ENCODE data around the gene EPS8L3. TPM values are rescaled to one million over a fixed set of nuclear protein-coding genes. Genes with fewer than 3 reads are reported as not detected.

The EPS8L3 gene
- total RNA-seq, 1 experiment from 2014 or later = 0.15 TPM

DNA sequence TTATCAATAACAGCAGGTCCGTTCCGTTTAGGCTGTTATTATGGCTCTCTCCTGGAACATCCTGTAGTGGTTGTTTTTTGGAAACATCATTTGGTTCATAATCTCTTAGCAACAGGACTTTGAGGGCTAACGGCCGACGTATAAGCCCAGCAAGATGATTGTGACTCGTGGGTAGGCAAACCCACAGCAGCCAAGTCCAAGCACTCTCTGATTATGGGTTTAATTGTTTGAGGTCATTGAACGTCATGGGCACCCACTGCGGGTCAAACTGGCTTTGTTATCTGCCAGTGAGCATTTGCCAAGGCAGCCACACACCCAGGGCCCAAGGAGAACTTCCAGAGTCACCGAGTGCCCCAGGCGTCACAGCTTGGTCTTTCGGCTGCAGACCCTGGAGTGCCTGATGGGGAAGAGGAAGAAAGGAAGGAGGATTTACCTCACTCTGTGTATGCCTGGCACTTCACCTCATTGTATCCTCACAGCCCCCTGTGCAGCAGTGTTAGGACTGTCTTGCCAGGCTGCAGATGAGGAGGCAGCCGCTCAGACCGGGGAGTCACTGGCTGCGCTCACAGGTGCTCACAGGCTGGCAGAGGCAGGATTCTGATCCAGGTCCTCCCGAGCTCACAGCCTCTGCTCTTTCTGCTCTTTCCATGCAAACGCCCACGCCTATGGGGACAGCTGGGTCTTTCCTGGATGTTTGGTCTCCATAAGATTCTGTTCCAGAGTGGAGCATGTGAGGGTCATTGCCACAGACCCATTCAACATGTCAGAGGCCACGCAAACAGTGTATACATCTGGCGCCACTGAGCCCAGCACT lies 30.8 kb upstream of the EPS8L3 start:
- DNase-seq (ENCODE audit: extremely low read depth, low read depth) = no peak

DNA sequence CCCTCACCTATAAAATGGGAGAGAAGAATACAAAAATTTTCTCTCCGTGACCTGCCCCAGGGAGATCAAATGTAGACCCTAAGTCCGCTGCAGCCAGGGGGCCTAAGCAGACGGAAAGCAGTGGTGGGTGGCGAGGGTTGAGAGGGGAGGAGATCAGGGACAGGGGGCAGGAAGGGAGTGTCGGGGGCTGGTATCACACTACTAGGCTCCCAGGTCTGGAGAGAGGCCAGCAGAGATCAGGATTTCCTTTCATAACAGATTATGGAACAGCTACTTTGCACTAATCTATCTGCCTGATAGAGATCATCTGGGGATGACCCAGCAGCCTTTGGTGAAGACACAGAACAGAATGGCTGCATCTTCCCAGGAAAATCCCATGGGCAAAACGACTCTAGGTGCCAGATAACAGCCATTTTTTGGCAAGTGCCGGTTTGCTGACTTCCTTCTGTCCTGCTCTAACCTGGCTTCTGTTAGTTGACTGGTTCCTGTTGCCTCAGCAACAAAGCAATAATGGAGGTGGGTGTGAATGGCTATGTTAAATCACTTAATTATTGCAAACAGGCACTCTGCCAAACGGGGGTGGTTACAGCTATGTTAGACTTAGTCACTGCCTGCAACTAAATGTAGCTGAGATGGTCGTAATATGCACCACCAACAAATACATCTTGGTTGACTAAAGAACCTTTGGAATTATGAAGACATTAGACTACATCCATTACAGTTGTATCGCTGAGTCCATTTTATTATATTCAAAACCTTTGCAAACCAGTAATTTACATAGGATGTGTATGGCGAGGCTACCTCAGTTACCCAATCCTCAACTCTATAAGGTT lies 30.0 kb upstream of the EPS8L3 start:
- no peak for DNase-seq (ENCODE audit: extremely low read depth, low read depth)

DNA sequence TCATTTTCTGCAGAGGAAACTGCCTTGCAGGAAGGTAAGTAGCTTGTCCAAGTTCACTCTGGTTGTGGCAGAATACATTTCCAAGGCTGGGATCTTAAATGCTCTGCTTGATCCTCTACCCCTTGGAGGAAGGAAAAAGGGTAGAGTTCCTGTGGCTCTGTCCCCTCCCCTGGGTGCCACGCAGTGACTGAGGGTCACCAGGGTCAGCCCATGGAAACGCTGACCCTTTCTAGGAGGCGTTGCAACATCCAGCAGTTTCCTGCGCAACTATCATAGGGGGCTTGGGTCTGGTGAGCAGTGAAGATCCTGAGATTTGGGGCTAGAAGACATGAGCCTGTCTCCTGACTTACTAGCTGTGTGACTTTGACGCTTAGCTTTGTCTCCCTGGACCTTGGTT lies 29.4 kb upstream of the EPS8L3 start:
- DNase-seq (ENCODE audit: extremely low read depth, low read depth) = no peak

DNA sequence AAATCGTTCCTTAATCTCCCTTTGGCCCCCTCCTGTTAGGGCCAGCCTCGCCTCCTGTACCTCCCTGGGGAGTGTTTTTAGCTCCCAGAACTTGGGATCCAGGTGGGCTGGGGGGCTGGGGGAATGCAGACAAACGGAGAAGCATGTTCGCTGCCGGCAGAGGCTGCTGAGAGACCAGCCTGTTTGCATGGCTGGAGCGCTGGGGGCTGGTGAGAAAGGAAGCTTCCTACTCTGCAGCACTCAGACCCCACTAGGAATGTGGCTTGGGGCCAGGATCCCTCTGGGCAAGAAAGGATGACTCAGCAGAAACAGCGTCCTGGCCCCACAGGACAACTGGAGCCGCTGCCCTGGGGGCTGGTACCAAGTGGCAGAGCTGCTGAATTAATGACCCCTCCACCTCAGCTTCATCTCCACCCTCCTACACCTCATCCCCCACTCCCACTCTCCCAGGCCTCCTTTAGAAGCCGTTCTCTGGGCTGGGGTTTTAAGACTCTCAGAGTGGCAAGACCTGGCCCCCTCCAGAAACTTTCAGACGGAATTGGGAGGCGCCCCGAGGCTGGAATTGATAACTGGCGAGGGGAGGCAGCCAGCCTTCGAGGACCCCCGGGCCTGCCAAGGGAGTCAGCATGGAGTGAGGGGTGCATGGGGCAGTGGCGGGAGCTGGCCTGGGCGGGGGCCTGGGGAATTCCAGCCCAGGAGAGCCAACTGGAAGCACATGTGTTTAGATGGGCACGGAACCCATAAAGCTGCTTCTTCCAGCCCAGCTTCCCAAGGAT lies 28.5 kb upstream of the EPS8L3 start:
- peak; percentile 57 for DNase-seq (ENCODE audit: extremely low read depth, low read depth)

DNA sequence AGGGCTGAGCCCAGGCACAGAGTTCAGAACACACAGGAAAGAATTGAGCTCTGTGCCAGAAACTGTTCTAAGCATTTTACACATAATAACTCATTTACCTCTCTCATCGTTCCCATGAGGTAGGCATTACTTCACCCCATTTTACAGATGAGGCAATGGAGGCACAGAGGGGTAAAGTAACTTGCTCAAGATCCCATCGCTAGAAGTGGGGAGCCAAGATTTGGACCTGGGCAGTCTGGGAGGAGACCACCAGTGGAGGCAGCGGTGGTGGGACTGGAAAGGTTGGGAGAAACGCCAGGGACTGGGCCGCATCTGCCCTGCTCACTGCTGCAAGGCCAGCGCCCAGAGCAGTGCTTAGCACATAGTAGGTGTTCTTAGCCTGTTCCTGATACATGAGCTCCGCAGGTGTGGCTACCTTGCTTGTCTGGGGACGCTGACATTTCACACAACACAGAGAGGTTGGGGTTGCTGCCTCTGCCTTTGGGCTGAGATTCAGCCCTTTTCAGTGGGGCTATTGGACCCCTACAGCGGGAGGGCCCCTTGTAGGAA lies 27.8 kb upstream of the EPS8L3 start:
- no peak for DNase-seq (ENCODE audit: extremely low read depth, low read depth)

DNA sequence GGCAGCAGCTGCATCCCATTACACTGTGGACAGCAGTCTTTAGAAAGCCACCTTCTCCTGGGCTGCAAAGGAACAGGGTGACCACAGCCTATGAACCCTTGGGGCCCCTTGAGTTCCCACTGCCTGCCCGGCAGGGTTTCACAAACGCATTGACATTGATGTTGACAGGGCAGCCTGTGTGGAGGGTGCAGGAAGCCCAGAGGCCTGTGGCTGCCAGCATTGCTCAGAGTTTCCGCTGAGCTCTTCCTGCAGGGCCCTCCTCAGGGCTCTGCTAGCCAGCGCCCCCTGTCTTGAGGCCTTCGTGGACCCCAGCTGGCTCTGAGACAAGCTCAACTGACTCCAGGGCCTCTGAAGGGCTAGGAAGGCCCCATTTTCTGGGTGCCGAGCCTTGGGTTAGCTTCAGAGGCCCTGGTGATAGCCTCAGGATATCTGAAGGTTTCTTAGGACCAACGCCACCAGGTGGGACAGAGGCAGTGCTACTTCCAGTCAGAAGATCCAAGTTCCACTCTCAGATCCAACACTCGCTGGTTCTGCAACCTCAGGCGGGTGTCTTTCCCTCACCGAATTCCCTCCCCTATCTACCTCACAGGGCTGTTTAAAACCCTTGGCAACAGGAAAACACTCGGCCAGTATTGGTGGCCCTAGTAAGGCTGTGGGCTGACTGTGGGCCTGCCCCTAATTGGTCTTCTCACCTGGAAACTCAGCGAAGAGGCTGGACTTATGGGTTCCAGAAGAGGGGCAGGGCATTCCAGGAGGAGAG lies 27.2 kb upstream of the EPS8L3 start:
- DNase-seq (ENCODE audit: extremely low read depth, low read depth) = no peak

DNA sequence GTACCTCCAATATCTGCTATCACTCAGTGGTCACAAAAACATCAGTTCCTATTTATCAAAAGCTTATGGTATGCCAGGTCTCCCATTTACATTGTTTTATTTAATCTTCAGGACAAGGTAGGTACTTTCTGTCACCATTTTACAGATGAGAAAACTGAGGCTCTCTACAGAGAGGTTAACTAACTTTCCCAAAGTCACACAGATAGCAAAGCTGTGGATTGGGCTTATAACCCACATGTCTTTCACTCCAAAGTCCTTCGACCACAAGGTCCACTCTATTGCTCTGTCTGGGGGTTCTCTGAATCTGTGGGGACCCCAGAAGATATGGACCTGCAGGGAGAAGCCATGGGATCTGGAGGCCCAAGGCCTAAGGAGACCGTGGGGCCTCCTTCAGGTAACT lies 26.6 kb upstream of the EPS8L3 start:
- no peak for DNase-seq (ENCODE audit: extremely low read depth, low read depth)

DNA sequence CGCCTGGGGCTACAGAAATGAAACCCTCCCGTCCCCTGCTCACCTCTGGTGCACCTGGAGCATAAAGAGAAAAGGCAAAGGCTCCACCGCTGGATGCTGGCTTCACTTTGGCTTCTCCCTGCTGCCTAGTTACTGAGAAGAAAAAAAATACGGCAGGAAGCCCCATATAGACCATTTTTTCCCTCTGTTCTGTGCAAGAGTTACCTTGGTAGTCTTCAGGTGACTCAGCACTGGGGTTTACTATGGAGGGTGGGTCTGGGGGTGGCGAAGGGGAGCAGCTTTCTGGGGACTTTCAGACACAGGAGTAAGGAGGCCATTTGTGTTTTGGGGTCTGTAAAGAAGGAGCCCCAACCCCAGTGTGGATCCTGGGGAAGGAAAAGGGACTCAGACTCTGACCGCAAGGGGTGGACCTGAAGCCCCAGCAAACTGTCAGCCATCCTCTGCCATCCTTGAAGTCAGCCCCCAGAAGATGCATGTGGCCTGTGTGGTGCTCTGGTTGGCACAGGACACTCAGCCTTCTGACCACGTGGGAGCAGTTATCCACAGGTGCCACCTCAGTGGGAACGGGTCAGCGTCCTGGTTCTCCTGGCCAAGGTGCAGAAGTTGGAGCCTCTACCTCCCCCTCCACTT lies 25.9 kb upstream of the EPS8L3 start:
- no peak for DNase-seq (ENCODE audit: extremely low read depth, low read depth)

DNA sequence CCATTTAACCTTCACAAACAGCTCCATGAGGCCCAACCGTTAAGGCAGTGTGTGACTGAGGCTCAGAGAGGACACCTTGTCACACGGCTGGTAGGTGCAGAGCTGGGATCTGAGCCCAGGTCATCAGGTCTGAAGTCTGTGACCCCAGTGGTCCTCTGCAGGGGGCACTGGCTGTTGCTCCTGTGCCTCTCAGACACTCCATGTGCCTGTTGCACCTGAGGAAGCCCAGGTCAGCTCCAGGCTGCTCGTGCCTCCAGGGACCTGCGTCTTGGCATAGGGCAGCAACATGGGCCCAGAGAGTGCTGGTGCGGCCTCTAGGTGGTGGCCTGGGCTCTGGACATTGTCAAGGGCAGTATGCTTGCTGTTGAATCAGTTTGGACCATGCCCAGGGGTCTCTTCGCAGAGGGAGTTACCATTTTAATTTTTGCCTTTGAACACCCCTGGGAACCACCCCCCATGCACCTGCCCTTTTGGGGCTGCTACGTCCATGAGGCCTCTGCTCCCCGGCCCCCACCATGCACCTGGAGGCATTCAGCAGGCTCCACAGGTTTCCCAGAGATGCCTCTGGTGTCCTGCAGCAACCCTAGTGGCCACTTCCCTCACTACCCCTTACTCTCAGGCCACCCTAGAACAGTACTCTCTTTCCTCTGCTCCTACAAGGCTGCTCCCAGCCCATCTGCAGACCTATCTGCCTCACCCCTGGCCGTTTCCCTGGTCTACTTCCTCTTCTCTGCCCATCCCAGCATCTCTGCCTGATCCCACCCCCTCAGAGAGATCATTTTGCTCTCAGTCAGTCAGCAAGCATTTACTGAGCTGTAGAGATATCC lies 25.2 kb upstream of the EPS8L3 start:
- DNase-seq (ENCODE audit: extremely low read depth, low read depth) = peak; percentile 30

DNA sequence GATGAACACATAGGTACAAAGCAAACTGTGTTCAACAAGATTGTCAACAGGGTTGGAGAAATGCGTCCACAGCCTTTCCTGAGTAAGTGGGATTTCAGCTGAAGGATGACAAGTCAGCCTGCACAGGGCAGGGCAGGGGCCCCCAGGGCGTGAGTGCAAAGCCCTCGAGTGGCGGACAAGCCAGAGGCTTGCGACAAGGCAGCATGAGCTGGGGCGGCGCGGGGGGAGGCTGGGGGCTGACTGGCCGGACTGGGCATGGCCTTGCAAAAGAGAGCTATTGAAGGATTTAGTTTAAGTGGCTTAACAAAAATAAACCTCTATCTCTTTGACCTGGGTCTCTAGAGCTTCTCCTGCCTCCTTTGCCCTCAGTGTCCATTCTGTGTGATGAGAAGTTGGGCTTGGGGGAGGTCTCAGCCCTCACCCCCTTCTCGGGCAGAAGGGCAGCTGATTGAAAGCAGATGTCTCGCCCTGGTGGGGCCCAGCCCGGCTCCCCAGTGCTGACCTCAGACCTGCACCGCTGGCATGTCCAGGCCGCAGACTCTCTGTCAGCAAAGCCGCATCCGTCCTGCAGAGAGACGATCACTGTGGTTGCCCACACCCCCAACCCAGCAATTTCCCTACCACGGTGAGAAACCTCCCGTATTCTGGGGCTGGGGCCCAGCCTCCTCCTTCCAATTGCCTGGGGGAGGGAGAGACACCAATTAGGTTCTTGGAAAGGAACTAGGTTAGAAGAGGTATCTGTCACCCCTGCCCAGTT lies 24.3 kb upstream of the EPS8L3 start:
- no peak for DNase-seq (ENCODE audit: extremely low read depth, low read depth)

DNA sequence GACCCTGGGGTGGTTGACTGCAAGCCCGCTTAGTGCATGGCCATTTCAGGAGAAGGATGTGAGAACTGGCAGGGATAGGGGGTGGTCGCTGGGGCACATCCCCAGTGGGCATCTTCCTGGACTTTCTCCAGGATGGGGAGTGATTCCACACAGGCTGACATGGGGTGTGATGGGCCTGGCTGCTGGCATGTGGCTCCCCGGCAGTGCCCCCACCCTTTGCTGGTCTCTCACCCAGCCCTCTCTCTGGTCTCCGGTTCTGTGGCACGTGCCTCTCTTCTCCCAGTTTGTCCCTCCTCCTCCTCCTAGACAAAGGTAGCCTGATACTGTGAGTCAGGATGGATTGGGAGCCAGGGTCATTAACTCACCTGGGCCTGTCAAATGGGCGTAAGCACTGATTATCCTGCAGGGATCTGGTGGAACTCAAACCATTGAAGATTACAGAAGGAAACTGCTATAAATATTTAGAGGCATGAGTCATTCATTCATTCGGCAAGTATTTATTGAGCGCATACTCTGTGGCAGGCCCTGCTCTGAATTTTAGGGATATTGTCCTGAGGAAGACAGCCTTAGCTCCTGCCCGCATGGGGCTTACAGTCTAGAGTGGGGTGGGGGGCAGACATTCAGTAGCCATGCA lies 23.6 kb upstream of the EPS8L3 start:
- DNase-seq (ENCODE audit: extremely low read depth, low read depth) = no peak

DNA sequence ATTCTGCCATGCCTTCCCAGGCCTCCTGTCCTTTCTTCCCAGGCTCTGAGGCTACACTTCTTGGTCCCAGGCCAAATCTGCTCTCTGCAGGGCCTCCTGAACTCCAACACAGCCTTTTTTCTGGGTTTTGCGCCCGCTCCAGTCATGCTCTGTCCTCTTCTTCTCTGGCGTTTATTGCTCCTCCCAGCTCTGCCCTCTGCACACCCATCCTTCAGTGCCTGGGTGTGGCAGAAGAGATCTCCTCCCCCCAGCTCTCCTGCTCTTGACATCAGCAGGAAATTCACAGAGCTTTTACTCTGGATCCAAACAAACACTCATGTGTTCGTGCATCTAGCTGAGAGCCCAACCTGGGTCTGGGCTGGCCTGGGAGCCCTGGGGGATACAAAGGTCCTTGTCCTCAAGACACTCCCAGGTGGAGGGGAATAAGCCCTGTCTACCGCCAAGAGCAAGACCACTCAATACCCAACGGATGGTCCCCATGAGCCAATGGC lies 22.9 kb upstream of the EPS8L3 start:
- DNase-seq (ENCODE audit: extremely low read depth, low read depth) = peak; percentile 64

DNA sequence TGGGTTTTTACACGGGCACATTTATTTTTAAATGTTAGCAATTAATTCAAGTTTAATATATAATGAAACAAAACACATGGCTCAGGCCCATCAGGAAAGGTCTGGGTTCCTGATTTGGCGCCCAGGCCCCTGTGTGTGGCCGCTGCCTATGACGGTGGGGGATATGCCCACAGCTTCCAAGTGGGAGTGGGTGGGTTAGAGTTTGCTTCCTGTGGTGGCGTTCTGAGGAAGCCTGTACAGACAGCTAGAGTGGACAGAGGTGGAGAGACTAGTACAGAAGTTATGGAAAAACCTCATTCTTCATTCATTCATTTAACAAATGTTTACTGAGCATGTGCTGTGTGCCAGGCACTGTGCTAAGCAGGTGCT lies 22.4 kb upstream of the EPS8L3 start:
- no peak for DNase-seq (ENCODE audit: extremely low read depth, low read depth)

DNA sequence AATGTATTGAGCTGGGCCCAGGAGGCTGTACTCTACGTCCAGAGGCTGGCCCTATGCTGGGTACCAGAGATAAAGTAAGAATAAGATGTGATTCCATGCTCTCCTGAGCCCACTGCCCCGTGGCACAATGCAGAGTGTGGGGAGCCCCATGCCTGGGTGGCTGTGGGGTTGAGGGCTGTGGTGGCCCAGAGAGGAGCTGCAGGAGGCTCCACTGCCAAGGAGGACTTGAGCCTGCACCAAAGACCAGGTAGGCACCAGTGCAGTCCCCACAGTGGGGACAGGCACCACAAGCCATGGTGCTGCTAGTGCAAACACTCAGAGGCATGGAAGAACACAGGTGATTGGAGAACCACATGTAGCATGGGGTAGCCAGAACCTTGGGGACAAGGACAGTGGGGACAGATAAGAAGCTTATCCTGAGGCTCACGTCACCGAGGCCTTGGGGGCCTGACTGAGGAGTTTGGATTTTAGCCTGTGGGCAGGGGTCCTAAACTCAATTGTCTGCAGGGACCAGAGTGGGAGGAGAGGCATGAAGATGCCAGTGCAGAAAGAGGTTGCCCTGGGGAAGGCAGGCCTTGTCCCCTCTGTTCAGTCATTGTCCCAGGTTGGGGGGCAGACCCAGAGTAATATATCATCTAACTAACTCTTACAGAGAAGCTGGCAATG lies 21.9 kb upstream of the EPS8L3 start:
- DNase-seq (ENCODE audit: extremely low read depth, low read depth) = no peak

DNA sequence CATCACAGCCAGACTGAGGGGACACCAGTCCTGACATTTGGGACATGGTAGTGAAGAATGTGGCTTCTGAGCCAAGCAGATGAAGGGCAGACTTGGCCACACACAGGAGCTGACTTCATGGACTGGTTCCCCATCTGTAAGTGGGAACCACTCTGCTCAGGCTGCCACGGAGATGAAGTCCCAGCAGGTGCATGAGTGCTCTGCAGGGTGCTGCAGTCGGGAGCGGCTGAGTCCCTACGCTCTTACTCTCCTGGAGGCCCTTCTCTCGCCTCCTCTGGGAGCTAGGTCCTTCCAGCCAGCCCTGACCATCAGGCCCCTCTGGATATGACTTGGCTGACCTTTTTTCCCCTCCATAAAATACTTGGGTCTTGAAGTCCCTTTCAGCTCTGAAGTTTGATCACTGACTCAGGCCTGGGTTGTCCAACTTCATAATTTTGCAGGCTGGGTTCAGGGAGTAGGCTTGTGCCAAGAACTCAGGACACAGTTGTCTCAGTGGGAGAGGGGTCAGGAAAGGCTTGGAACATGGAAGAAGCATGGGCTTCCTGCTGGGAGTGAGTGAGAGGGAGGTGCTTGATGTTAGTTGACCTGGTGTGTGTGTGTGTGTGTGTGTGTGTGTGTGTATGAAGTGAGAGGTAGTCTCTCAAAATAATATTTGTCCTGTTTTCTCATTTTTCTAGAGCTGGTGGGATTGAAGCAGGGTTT lies 21.0 kb upstream of the EPS8L3 start:
- DNase-seq (ENCODE audit: extremely low read depth, low read depth) = no peak

DNA sequence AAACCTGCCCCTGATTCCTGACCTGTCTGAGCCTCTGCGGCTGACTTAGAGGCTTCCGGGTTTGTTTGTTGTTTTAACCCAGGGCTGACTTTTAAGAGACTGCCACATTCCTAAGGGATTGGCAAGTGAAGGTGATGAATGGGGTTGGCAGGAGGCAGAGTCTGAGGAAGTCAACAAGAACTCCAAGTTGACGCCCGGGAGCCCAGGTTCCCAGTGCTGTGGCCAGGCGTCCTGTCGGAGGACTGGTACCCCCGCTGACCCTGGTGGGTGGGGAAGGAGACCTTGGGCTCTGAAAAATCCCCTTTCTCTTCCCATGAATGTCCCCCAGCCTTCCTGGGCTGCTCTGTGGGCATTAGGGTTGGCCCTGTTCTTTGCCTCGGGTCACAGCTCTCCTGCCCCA lies 19.7 kb upstream of the EPS8L3 start:
- peak; percentile 83 for DNase-seq (ENCODE audit: extremely low read depth, low read depth)

Measured in NCI-H460 (cell line).